HepG2 (cell line): ENCODE data around the gene HMBS. TPM values are rescaled to one million over a fixed set of nuclear protein-coding genes. Genes with fewer than 3 reads are reported as not detected.

Experiments used
- ARNT ChIP-seq: fragments of 450-650 bp; IDR thresholded peaks from 2 replicates; pipeline ENCODE4 v1.6.1; 2017
- CHCHD3 ChIP-seq: sonication (generic); formaldehyde crosslinking; IDR thresholded peaks from 2 replicates; pipeline ENCODE4 v1.8.0; 2022; ENCODE audit warnings: mild to moderate bottlenecking, missing genetic modification reagents, moderate library complexity
- FOSL1 ChIP-seq: sonication (generic); formaldehyde crosslinking; IDR thresholded peaks from 2 replicates; pipeline ENCODE4 v1.9.0; 2021; ENCODE audit warnings: missing genetic modification reagents, borderline replicate concordance
- FOXP4 ChIP-seq: sonication (generic); formaldehyde crosslinking; IDR thresholded peaks from 2 replicates; pipeline ENCODE4 v1.4.0; 2020; ENCODE audit warnings: missing genetic modification reagents
- IRX3 ChIP-seq: sonication (generic); formaldehyde crosslinking; IDR thresholded peaks from 2 replicates; pipeline ENCODE4 v1.8.1; 2023; ENCODE audit warnings: mild to moderate bottlenecking, low read depth, missing genetic modification reagents, borderline replicate concordance
- ISL2 ChIP-seq: sonication (generic); formaldehyde crosslinking; IDR thresholded peaks from 2 replicates; pipeline ENCODE4 v1.5.0; 2020; ENCODE audit warnings: missing genetic modification reagents
- KAT2B ChIP-seq: fragments of 150-350 bp; IDR thresholded peaks from 2 replicates; pipeline ENCODE4 v1.6.1; 2014; ENCODE audit warnings: low read depth, low read length, borderline replicate concordance
- MED1 ChIP-seq: sonication (generic); formaldehyde crosslinking; IDR thresholded peaks from 2 replicates; pipeline ENCODE4 v1.4.0; 2020; ENCODE audit warnings: missing genetic modification reagents
- MZF1 ChIP-seq: sonication (generic); formaldehyde crosslinking; IDR thresholded peaks from 2 replicates; pipeline ENCODE4 v1.8.1; 2023; ENCODE audit warnings: mild to moderate bottlenecking, missing genetic modification reagents, borderline replicate concordance
- NCOA2 ChIP-seq: sonication (generic); formaldehyde crosslinking; IDR thresholded peaks from 2 replicates; pipeline ENCODE4 v1.8.0; 2022; ENCODE audit warnings: inconsistent platforms
- NPAS2 ChIP-seq: sonication (generic); formaldehyde crosslinking; IDR thresholded peaks from 2 replicates; pipeline ENCODE4 v1.8.0; 2022; ENCODE audit warnings: mild to moderate bottlenecking, missing genetic modification reagents, borderline replicate concordance
- POLR2A ChIP-seq, 2 experiments: IDR thresholded peaks; 2 replicates each; pipeline ENCODE4 v1.6.1; 2011; ENCODE audit warnings: low read depth in 2 of 2, low read length in 2 of 2, mild to moderate bottlenecking in 1 of 2, moderate library complexity in 1 of 2; ENCODE audit not compliant: insufficient read depth in 1 of 2
- TIGD3 ChIP-seq: sonication (generic); formaldehyde crosslinking; IDR thresholded peaks from 2 replicates; pipeline ENCODE4 v1.5.1; 2020; ENCODE audit warnings: mild to moderate bottlenecking, missing genetic modification reagents, borderline replicate concordance
- ZFP90 ChIP-seq: sonication (generic); formaldehyde crosslinking; IDR thresholded peaks from 2 replicates; pipeline ENCODE4 v1.8.0; 2022; ENCODE audit warnings: missing genetic modification reagents, mild to moderate bottlenecking, inconsistent platforms, borderline replicate concordance
- ZNF598 ChIP-seq: sonication (generic); formaldehyde crosslinking; IDR thresholded peaks from 2 replicates; pipeline ENCODE4 v1.5.1; 2020; ENCODE audit warnings: mild to moderate bottlenecking, missing genetic modification reagents, borderline replicate concordance
- ZNF709 ChIP-seq: sonication (generic); formaldehyde crosslinking; IDR thresholded peaks from 2 replicates; pipeline ENCODE4 v1.5.0; 2020; ENCODE audit warnings: mild to moderate bottlenecking, missing genetic modification reagents
- polyA plus RNA-seq, 8 experiments: library from polyadenylated mRNA; depleted of rRNA in 3 of 8; stranded (reverse) in 7 of 8; unstranded in 1 of 8; fragments of >200 nt; fragmentation: Illumina TruSeq in 4 of 8; extraction: Trizol in 4 of 8; gene quantifications; 2 replicates each; pipeline versions ENCODE4 v1.2.1 to v1.2.3, GENCODE V29; 2011 to 2016; ENCODE audit warnings: low read depth in 4 of 8, missing spikeins in 1 of 8, mixed read lengths in 1 of 8; ENCODE audit not compliant: insufficient read depth in 1 of 8
- total RNA-seq, 5 experiments: library from RNA; depleted of rRNA; stranded (reverse); fragments of >200 nt; fragmentation: Illumina TruSeq; extraction: Trizol; gene quantifications; 2 replicates each; pipeline ENCODE4 v1.2.3, GENCODE V29; 2016; ENCODE audit warnings: low read depth in 1 of 5
- TF ChIP-seq, protein P1 (sequence below): IDR thresholded peaks from 2 replicates; pipeline ENCODE4 v1.6.1; 2012; ENCODE audit warnings: low read length, improper control_type of control experiment
- TF ChIP-seq, protein P2 (sequence below): sonication (generic); formaldehyde crosslinking; IDR thresholded peaks from 2 replicates; pipeline ENCODE4 v1.4.0; 2020; ENCODE audit warnings: missing genetic modification reagents, borderline replicate concordance

The HMBS gene
- total and polyA plus RNA-seq, 2 of the 13 experiments (the other 11 are each of a cell fraction or from before 2014, with no cell fraction given) = 9.4 to 46.9 TPM

DNA sequence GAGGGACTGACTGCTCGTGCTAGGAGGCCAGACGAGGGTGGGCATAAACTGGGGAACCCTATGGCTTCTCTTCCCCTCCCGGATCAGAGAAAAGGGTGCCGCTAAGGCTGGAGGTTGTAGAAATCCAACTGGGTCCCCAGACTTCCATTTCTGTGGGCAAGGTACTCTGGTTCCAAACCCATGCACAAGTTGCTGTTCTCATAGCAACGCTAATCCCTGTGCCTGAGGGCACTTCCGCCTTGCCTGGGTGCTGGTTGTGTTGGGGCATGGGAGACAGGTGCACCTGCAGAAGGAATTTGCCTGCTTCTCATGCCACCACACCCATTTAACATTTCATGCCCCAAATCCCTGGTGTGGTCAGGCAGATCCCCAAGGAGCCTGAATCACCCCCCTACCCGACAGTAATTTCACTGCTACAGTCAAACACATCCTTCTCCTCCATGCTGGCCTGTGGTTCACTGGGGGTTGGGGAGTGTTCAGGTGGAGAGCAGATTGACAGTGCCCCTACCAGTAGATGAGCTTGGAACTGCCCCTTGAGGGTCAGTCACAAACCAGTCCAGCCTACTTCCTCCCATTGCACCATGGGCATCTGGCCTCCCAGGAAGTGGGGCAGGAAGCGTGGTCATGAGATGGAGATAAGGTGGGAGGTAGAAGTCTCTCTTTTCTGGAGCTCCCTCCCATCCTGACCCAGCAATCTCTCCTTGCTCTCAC lies 23.6 kb downstream of the HMBS start (continued):
- TF ChIP-seq, protein P1, sequence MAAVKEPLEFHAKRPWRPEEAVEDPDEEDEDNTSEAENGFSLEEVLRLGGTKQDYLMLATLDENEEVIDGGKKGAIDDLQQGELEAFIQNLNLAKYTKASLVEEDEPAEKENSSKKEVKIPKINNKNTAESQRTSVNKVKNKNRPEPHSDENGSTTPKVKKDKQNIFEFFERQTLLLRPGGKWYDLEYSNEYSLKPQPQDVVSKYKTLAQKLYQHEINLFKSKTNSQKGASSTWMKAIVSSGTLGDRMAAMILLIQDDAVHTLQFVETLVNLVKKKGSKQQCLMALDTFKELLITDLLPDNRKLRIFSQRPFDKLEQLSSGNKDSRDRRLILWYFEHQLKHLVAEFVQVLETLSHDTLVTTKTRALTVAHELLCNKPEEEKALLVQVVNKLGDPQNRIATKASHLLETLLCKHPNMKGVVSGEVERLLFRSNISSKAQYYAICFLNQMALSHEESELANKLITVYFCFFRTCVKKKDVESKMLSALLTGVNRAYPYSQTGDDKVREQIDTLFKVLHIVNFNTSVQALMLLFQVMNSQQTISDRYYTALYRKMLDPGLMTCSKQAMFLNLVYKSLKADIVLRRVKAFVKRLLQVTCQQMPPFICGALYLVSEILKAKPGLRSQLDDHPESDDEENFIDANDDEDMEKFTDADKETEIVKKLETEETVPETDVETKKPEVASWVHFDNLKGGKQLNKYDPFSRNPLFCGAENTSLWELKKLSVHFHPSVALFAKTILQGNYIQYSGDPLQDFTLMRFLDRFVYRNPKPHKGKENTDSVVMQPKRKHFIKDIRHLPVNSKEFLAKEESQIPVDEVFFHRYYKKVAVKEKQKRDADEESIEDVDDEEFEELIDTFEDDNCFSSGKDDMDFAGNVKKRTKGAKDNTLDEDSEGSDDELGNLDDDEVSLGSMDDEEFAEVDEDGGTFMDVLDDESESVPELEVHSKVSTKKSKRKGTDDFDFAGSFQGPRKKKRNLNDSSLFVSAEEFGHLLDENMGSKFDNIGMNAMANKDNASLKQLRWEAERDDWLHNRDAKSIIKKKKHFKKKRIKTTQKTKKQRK = no peak
- TF ChIP-seq NPAS2 (no peak), ZNF598 (CRISPR knock-in tag) (0 out of 2 replicates have a peak, but pooled peaks have one; percentile 39), ZNF709 (CRISPR knock-in tag) (no peak), NCOA2 (no peak), IRX3 (CRISPR knock-in tag) (no peak), FOXP4 (CRISPR knock-in tag) (no peak), TIGD3 (CRISPR knock-in tag) (0 out of 2 replicates have a peak, but pooled peaks have one; percentile 56), POLR2A (IDR thresholded peaks at IDR 0.05; ENCODE audit: insufficient read depth in 1 of 2, low read depth in 2 of 2, low read length in 2 of 2) (peak; percentile 20 to 48; a peak in 2 of 4 replicates), CHCHD3 (CRISPR knock-in tag) (no peak), MED1 (CRISPR knock-in tag) (no peak), FOSL1 (CRISPR knock-in tag) (no peak), ARNT (no peak), ZFP90 (CRISPR knock-in tag) (no peak), ISL2 (CRISPR knock-in tag) (no peak), MZF1 (CRISPR knock-in tag) (peak; percentile 46; the same call in 1 of the 2 replicates), KAT2B (no peak)
- TF ChIP-seq, protein P2, sequence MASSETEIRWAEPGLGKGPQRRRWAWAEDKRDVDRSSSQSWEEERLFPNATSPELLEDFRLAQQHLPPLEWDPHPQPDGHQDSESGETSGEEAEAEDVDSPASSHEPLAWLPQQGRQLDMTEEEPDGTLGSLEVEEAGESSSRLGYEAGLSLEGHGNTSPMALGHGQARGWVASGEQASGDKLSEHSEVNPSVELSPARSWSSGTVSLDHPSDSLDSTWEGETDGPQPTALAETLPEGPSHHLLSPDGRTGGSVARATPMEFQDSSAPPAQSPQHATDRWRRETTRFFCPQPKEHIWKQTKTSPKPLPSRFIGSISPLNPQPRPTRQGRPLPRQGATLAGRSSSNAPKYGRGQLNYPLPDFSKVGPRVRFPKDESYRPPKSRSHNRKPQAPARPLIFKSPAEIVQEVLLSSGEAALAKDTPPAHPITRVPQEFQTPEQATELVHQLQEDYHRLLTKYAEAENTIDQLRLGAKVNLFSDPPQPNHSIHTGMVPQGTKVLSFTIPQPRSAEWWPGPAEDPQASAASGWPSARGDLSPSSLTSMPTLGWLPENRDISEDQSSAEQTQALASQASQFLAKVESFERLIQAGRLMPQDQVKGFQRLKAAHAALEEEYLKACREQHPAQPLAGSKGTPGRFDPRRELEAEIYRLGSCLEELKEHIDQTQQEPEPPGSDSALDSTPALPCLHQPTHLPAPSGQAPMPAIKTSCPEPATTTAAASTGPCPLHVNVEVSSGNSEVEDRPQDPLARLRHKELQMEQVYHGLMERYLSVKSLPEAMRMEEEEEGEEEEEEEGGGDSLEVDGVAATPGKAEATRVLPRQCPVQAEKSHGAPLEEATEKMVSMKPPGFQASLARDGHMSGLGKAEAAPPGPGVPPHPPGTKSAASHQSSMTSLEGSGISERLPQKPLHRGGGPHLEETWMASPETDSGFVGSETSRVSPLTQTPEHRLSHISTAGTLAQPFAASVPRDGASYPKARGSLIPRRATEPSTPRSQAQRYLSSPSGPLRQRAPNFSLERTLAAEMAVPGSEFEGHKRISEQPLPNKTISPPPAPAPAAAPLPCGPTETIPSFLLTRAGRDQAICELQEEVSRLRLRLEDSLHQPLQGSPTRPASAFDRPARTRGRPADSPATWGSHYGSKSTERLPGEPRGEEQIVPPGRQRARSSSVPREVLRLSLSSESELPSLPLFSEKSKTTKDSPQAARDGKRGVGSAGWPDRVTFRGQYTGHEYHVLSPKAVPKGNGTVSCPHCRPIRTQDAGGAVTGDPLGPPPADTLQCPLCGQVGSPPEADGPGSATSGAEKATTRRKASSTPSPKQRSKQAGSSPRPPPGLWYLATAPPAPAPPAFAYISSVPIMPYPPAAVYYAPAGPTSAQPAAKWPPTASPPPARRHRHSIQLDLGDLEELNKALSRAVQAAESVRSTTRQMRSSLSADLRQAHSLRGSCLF = no peak
